ENCODE results near the gene MTAP.

GRCh38 chr9:21795483-21795882 lies 7.0 kb upstream of the MTAP start:
- no peak for TF ChIP-seq GATA2 (IDR thresholded peaks at IDR 0.05; ENCODE audit: low read depth, low read length)
- no peak for TF ChIP-seq GATA3 (IDR thresholded peaks at IDR 0.05; ENCODE audit: low read depth, low read length)

All from SH-SY5Y (cell line).